Tibial nerve (tissue), 4 donors: ENCODE results near the gene MYADML2. TPM values are rescaled to one million over a fixed set of nuclear protein-coding genes. Genes with fewer than 3 reads are reported as not detected.

Source experiments
- DNase-seq, 2 donors: peaks; one replicate each; pipeline ENCODE4 v3.0.0-alpha.2; 2019; ENCODE audit warnings: low spot score in 2 of 2
- H3K27ac ChIP-seq, 4 donors: fragments of 200-600 bp; sonication (generic) in 3 of 4; one replicate each; pipeline ENCODE4 v1.5.1; 2017 to 2019; ENCODE audit warnings: mild to moderate bottlenecking in 1 of 4
- H3K27me3 ChIP-seq, 2 donors: fragments of 200-600 bp; sonication (generic) in 1 of 2; one replicate each; pipeline versions ENCODE4 v1.5.1 to v1.6.0; 2017 to 2019
- H3K36me3 ChIP-seq, 3 donors: fragments of 200-600 bp; sonication (generic); one replicate each; pipeline ENCODE4 v1.5.1; 2018 to 2019
- H3K4me1 ChIP-seq, 4 donors: fragments of 200-600 bp; sonication (generic) in 3 of 4; one replicate each; pipeline ENCODE4 v1.5.1; 2017 to 2019
- H3K4me3 ChIP-seq, 4 donors: fragments of 200-600 bp; sonication (generic) in 3 of 4; one replicate each; pipeline ENCODE4 v1.5.1; 2017 to 2019; ENCODE audit warnings: mild to moderate bottlenecking in 1 of 4, moderate library complexity in 1 of 4
- H3K9me3 ChIP-seq, 4 donors: fragments of 200-600 bp; sonication (generic) in 3 of 4; one replicate each; pipeline ENCODE4 v1.5.1; 2017 to 2019
- EP300 ChIP-seq, 2 donors: sonication (generic); formaldehyde crosslinking; IDR thresholded peaks; one replicate each; pipeline ENCODE4 v1.6.1; 2017; ENCODE audit warnings: antibody characterized with exemption in 2 of 2, mild to moderate bottlenecking in 1 of 2
- POLR2A ChIP-seq, 2 donors: fragments of 450-650 bp; IDR thresholded peaks; one replicate each; pipeline ENCODE4 v1.6.1; 2017; ENCODE audit warnings: antibody characterized with exemption in 2 of 2, mild to moderate bottlenecking in 2 of 2, moderate library complexity in 2 of 2
- WGBS, 2 donors: methylation state at CpG; one replicate each; pipeline ENCODE4 v1.1.5; 2018; 5-methylcytosine and 5-hydroxymethylcytosine counted together
- total RNA-seq, 4 donors: library from RNA; depleted of rRNA; stranded (reverse); fragments of >200 nt; gene quantifications; one replicate each; pipeline ENCODE4 v1.1.0, GENCODE V29; 2016
- TF ChIP-seq, protein P1 (sequence below), 5 experiments: fragments of 200-600 bp in 3 of 5; fragments of 450-650 bp in 2 of 5; sonication (generic) in 3 of 5; IDR thresholded peaks; one replicate each; pipeline ENCODE4 v1.5.1; 2016 to 2019; ENCODE audit warnings: antibody characterized with exemption in 5 of 5, mild to moderate bottlenecking in 3 of 5, moderate library complexity in 2 of 5

MYADML2 gene
- total RNA-seq, 4 donors from 2014 or later, result not detected

DNA sequence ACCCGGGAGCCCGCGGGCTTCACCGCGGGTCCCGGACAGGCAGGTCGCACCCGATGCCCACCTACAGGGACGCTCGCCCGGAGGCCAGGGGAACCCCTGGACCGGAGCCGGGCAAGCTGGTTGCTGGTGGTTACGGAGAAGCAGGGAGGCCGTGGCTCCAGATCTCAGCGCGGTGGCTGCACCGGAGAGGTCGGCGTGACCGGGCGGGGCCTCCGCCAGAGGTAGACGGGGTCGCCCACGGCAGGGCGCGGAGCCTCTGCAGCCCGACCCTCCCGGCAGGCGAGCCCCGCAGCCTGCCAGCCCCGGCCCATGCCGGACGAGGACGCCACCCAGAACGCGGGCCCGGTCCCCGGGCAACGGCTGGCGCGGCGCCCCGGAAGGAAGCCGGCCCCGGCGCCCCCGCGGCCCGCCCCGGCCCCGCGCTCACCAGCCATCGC lies 36.2 kb downstream of the MYADML2 start:
- no peak for TF ChIP-seq EP300 (IDR thresholded peaks at IDR 0.05)
- TF ChIP-seq, protein P1, sequence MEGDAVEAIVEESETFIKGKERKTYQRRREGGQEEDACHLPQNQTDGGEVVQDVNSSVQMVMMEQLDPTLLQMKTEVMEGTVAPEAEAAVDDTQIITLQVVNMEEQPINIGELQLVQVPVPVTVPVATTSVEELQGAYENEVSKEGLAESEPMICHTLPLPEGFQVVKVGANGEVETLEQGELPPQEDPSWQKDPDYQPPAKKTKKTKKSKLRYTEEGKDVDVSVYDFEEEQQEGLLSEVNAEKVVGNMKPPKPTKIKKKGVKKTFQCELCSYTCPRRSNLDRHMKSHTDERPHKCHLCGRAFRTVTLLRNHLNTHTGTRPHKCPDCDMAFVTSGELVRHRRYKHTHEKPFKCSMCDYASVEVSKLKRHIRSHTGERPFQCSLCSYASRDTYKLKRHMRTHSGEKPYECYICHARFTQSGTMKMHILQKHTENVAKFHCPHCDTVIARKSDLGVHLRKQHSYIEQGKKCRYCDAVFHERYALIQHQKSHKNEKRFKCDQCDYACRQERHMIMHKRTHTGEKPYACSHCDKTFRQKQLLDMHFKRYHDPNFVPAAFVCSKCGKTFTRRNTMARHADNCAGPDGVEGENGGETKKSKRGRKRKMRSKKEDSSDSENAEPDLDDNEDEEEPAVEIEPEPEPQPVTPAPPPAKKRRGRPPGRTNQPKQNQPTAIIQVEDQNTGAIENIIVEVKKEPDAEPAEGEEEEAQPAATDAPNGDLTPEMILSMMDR (IDR thresholded peaks at IDR 0.05), result no peak
- TF ChIP-seq POLR2A (IDR thresholded peaks at IDR 0.05), result no peak
- H3K27ac ChIP-seq, result peak overlapping the region; percentile 50 to 84 (median 78)
- no peaks in the 10 kb centered on the region for H3K9me3 ChIP-seq
- H3K27me3 ChIP-seq, result no peaks in the 10 kb centered on the region
- H3K4me3 ChIP-seq, result peak overlapping the region; percentile 71 to 89 (median 77)
- DNase-seq, result no peak
- 1% methylated on average over 21 of the region's 55 CpGs; no CpG with 5 or more reads in 1 of the 2 donors for WGBS, 2 donors
- peaks cover 0 to 25% (median 15%) of the 10 kb centered on the region in 4 donors for H3K4me1 ChIP-seq
- H3K36me3 ChIP-seq, result peaks cover 0 to 77% (median 11%) of the 10 kb centered on the region in 3 donors

GRCh38 chr17:81909966-81910839 lies 36.8 kb downstream of the MYADML2 start:
- TF ChIP-seq, protein P1 (IDR thresholded peaks at IDR 0.05), result no peak

DNA sequence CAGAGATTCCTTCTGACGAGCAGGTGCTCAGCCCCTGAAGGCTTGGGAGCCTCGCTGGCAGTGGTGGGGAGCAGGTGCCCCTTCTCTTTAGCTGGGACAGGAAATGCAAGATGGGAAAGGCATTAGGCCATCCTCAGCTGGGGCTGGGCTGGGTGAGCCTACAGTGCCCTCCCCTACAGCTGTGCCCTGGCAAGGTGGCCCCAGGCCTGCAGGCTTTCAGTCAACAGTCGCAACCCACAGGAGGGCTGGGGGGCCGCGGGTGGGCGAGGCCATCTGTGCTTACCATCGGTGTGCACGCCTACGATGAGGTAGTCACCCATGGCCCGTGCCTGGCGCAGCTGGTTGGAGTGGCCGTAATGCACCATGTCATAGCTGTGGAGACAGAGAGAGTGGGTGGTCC lies 37.8 kb downstream of the MYADML2 start:
- no peaks in the 10 kb centered on the region for H3K27me3 ChIP-seq
- H3K9me3 ChIP-seq, result no peaks in the 10 kb centered on the region
- no peak for TF ChIP-seq POLR2A (IDR thresholded peaks at IDR 0.05)
- TF ChIP-seq, protein P1 (IDR thresholded peaks at IDR 0.05), result no peak
- H3K27ac ChIP-seq, result no peak overlapping the region
- DNase-seq, result no peak
- peaks cover 0 to 77% (median 1%) of the 10 kb centered on the region in 3 donors for H3K36me3 ChIP-seq
- no peak overlapping the region for H3K4me3 ChIP-seq
- WGBS, 2 donors, result 92 to 93% methylated on average over 9 to 12 of the region's 12 CpGs
- peaks cover 0 to 24% (median 15%) of the 10 kb centered on the region in 4 donors for H3K4me1 ChIP-seq

More at GRCh38 chr17:81909966-81910839, 36.8 kb downstream of the MYADML2 start:
- Histone ChIP-seq H3K36me3 (peaks cover 0 to 77% (median 11%) of the 10 kb centered on the region in 3 donors), H3K9me3 (no peaks in the 10 kb centered on the region), H3K4me3 (peak overlapping the region; percentile 71 to 89 (median 77)), H3K27me3 (no peaks in the 10 kb centered on the region), H3K27ac (peak overlapping the region; percentile 50 to 84 (median 78)), H3K4me1 (peaks cover 0 to 24% (median 15%) of the 10 kb centered on the region in 4 donors)
- DNase-seq, result no peak
- WGBS, 2 donors, result 37 to 45% methylated on average over 17 to 23 of the region's 23 CpGs

GRCh38 chr17:81908793-81909192 lies 38.2 kb downstream of the MYADML2 start:
- H3K36me3 ChIP-seq, result peaks cover 0 to 77% (median 0%) of the 10 kb centered on the region in 3 donors
- DNase-seq, result no peak
- 91 to 94% methylated on average over 7 to 9 of the region's 11 CpGs for WGBS, 2 donors
- no peaks in the 10 kb centered on the region for H3K9me3 ChIP-seq
- H3K4me1 ChIP-seq, result peaks cover 0 to 24% (median 15%) of the 10 kb centered on the region in 4 donors
- TF ChIP-seq POLR2A (IDR thresholded peaks at IDR 0.05) (no peak), EP300 (IDR thresholded peaks at IDR 0.05) (no peak)
- TF ChIP-seq, protein P1 (IDR thresholded peaks at IDR 0.05), result no peak
- no peaks in the 10 kb centered on the region for H3K27me3 ChIP-seq
- no peak overlapping the region for H3K4me3 ChIP-seq
- no peak overlapping the region for H3K27ac ChIP-seq
